A673 (cell line): ENCODE measurements around the gene PPM1M. TPM values are rescaled to one million over a fixed set of nuclear protein-coding genes. Genes with fewer than 3 reads are reported as not detected.

ENCODE experiments used
- BruUV-seq: library from RNA; stranded (reverse); fragments of 400-500 nt; replicated peaks from 2 replicates; lab custom pipeline; 2021; lab: Mats Ljungman, UMichigan
- CTCF ChIA-PET: fragments of 300-600 bp; sonication (Branson Sonifier 250); formaldehyde crosslinking; loops from one replicate; lab custom pipeline; 2022; ENCODE audit warnings: antibody characterized with exemption; lab: Charles Lee
- POLR2A ChIA-PET: fragments of 300-600 bp; sonication (Branson Sonifier 250); formaldehyde crosslinking; loops from one replicate; lab custom pipeline; 2022; ENCODE audit warnings: antibody characterized with exemption; ENCODE audit not compliant: low non-redundant PET; lab: Charles Lee
- DNase-seq: peaks from one replicate; pipeline ENCODE4 v3.0.0-alpha.2; 2015; ENCODE audit warnings: low spot score
- H3K27ac ChIP-seq: fragments of 200-600 bp; sonication (generic); 2 replicates; pipeline ENCODE4 v1.5.1; 2016; ENCODE audit warnings: mixed run types, low read depth, mild to moderate bottlenecking, mixed read lengths, antibody characterized with exemption, low read length; ENCODE audit not compliant: poor library complexity, severe bottlenecking
- H3K27me3 ChIP-seq: fragments of 200-600 bp; sonication (generic); replicated peaks from 2 replicates; pipeline ENCODE4 v1.6.1; 2017; ENCODE audit warnings: mixed run types, low read depth, mild to moderate bottlenecking, mixed read lengths, antibody characterized with exemption, low read length; ENCODE audit not compliant: insufficient read depth, poor library complexity
- H3K36me3 ChIP-seq: fragments of 200-600 bp; sonication (generic); 2 replicates; pipeline ENCODE4 v1.6.1; 2016; ENCODE audit warnings: mixed run types, mild to moderate bottlenecking, mixed read lengths, antibody characterized with exemption, low read length; ENCODE audit not compliant: insufficient read depth, poor library complexity, severe bottlenecking
- H3K4me1 ChIP-seq: fragments of 200-600 bp; sonication (generic); 2 replicates; pipeline ENCODE4 v1.6.1; 2017; ENCODE audit warnings: mixed run types, mild to moderate bottlenecking, mixed read lengths, antibody characterized with exemption, low read length; ENCODE audit not compliant: insufficient read depth, poor library complexity, severe bottlenecking
- H3K4me3 ChIP-seq: fragments of 200-600 bp; sonication (generic); 2 replicates; pipeline ENCODE4 v1.5.1; 2016; ENCODE audit warnings: low read depth, mixed run types, mild to moderate bottlenecking, mixed read lengths, low read length; ENCODE audit not compliant: poor library complexity, severe bottlenecking
- H3K9me3 ChIP-seq: fragments of 200-600 bp; sonication (generic); 2 replicates; pipeline ENCODE4 v1.6.1; 2016; ENCODE audit warnings: mixed run types, low read depth, mild to moderate bottlenecking, mixed read lengths, antibody characterized with exemption, low read length; ENCODE audit not compliant: poor library complexity, severe bottlenecking
- CTCF ChIP-seq: fragments of 300-800, 200-600 bp; sonication (generic); conservative IDR thresholded peaks from 2 replicates; pipeline ENCODE4 v1.5.1; 2017; ENCODE audit warnings: low read depth, mild to moderate bottlenecking, antibody characterized with exemption, low read length, moderate library complexity, mixed read lengths
- EZH2 ChIP-seq: fragments of 200-600 bp; sonication (generic); IDR thresholded peaks from 2 replicates; pipeline ENCODE4 v1.6.1; 2017; ENCODE audit warnings: borderline replicate concordance, low read depth, mild to moderate bottlenecking, mixed read lengths, antibody characterized with exemption, low read length; ENCODE audit not compliant: poor library complexity, severe bottlenecking
- intact Hi-C: fragments of 100-400 bp; cut with micrococcal nuclease; formaldehyde crosslinking; loops from one replicate; pipeline ENCODE4 v1.10.0; 2022; ENCODE audit not compliant: unreplicated experiment
- total RNA-seq: library from RNA; stranded (reverse); gene quantifications from 2 replicates; pipeline ENCODE4 v1.2.3, GENCODE V29; 2021

The PPM1M gene
- total RNA-seq, 1 experiment from 2014 or later, result 3.6 TPM

DNA sequence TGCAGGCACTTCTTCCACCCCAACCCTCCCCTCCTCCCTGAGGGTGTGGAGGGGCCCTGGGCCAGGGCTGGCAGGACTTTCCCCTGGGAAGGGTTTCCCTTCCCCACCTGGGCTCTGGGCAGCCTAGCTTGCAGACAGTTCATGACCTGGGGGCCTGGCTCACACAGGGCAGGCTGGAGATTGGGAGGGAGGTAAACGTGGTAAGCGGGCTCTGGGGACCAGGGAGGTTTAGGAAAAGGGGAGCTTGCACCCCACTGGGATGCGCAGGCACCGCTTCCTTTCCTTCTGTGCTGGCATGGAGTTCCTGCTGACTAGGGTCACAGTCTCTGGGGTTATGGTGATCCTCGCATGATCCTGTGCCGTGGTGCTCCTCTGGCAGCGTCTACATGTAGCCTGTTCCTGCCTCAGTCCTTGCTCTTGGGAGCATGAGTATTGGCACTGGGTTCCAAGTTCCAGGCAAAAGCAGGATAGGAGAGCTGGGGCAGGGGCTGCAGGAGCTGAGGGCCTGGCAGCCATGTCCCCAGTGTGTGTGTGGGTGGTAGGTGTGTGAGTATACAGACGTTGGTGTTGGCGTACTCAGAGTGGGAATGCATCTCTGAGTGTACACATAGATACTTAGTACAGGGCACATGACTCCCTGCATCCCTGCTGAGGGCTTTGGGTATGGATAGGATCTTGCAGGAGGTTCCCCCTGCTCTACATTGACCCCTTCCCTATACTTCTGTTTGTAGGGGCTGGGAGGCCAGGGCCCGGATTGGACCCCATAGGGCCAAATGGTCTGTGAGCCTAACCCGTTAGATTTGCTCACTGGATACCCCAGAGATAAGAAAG is 49.0 kb downstream of the PPM1M start:
- Histone ChIP-seq H3K4me1 (no peaks in the 10 kb centered on the region), H3K4me3 (no peak overlapping the region), H3K27ac (no peak overlapping the region), H3K36me3 (no peaks in the 10 kb centered on the region), H3K9me3 (no peaks in the 10 kb centered on the region), H3K27me3 (no peaks in the 10 kb centered on the region)
- CTCF ChIA-PET, result no interaction called here
- POLR2A ChIA-PET, result no interaction called here
- TF ChIP-seq CTCF (no peak), EZH2 (no peak)
- BruUV-seq, result no TSS peak
- intact Hi-C loops, result no loop called here
- DNase-seq, result no peak

GRCh38 chr3:52295671-52296208 is 50.2 kb downstream of the PPM1M start:
- Histone ChIP-seq H3K27me3 (no peaks in the 10 kb centered on the region), H3K4me3 (no peak overlapping the region), H3K36me3 (no peaks in the 10 kb centered on the region), H3K27ac (no peak overlapping the region), H3K4me1 (no peaks in the 10 kb centered on the region), H3K9me3 (no peaks in the 10 kb centered on the region)
- intact Hi-C loops, result no loop called here
- no TSS peak for BruUV-seq
- ChIA-PET POLR2A (no interaction called here), CTCF (no interaction called here)
- TF ChIP-seq EZH2 (no peak), CTCF (no peak)
- no peak for DNase-seq

DNA sequence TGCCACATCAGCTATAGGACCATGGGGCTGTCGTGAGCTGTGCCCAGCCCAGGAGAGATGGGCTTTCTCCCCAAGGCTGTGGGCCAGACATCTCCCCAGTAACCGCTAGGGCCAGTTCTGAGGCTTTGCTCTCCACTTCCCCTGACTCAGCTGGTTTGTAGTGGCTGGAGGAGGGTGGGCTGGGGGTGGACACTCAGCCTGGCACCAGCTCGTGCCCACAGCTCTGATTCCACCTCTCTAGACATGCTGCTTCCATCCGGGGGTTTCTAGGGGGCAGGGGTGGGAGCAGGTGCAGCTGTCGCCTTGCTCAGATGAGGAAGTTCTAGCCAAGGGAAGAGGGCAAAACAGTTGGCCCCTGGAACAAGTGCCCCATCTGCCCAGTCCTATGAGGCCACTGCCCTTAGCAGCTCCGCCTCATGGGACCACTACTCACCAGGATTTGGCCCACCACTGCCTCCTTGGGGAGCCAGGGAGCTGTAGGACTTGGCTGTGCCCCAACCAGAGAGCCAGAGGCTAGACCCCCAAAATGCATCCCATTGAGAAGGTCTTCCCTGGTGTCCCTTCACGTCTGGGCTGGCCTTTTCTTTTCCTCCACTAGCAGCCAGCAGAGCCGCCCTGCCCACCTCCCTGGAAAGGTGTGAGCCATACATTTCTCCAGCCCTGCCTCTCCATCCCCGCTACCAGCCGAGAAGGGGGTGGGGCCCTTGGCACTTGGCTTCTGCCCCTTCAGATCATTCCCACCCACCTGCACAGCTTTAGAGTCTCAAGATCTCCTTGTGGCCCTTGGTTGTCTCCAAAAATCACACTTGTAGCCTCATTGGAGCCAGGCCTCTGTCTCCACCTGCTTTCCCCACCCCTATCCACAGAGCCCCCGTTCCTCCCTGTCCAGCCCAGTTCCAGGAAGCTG is 51.9 kb downstream of the PPM1M start:
- no peak overlapping the region for H3K27ac ChIP-seq
- H3K36me3 ChIP-seq, result no peaks in the 10 kb centered on the region
- TF ChIP-seq EZH2 (no peak), CTCF (no peak)
- H3K9me3 ChIP-seq, result no peaks in the 10 kb centered on the region
- no peaks in the 10 kb centered on the region for H3K4me1 ChIP-seq
- H3K27me3 ChIP-seq, result no peaks in the 10 kb centered on the region
- no peak overlapping the region for H3K4me3 ChIP-seq
- POLR2A ChIA-PET, result no interaction called here
- CTCF ChIA-PET, result interaction anchor here (0.9 kb wide), 1 partner anchor 77 kb away, joined by 3 read pairs; no protein-coding TSS in a partner anchor
- no TSS peak for BruUV-seq
- intact Hi-C loops, result no loop called here
- DNase-seq, result no peak
